ENCODE data around the gene UBE2R2.
"Not testable (repeated sequence)": the region's sequence is repeated elsewhere in the genome, so short reads cannot be mapped to it uniquely, and the experiment has no call there.

DNA sequence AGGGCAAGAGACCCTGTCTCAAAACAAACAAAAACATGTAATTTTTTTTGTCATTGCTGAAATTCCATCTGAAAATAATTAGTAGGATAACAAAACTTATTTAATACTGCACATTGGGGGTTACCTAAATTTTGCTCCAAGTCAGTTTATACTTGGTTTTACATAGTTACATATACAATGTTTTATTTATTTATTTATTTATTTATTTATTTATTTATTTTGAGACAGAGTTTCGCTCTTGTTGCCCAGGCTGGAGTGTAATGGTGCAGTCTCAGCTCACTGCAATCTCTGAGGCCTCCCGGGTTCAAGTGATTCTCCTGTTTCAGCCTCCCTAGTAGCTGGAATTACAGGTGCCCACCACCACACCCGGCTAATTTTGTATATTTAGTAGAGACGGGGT lies 52.3 kb downstream of the UBE2R2 start:
- not testable (repeated sequence) for TF ChIP-seq CTCF (conservative IDR thresholded peaks at IDR 0.05; ENCODE audit: low read length); EZH2phosphoT487 (IDR thresholded peaks at IDR 0.05; ENCODE audit: borderline replicate concordance)

Measured in Loucy (cell line).